Kasumi-1 (cell line): Measurements from ENCODE around the gene DSC3.

Experiments
- DNase-seq, 2 experiments: peaks; one replicate each; lab custom pipeline; 2025; lab: John Stamatoyannopoulos, UW

The DSC3 gene

DNA sequence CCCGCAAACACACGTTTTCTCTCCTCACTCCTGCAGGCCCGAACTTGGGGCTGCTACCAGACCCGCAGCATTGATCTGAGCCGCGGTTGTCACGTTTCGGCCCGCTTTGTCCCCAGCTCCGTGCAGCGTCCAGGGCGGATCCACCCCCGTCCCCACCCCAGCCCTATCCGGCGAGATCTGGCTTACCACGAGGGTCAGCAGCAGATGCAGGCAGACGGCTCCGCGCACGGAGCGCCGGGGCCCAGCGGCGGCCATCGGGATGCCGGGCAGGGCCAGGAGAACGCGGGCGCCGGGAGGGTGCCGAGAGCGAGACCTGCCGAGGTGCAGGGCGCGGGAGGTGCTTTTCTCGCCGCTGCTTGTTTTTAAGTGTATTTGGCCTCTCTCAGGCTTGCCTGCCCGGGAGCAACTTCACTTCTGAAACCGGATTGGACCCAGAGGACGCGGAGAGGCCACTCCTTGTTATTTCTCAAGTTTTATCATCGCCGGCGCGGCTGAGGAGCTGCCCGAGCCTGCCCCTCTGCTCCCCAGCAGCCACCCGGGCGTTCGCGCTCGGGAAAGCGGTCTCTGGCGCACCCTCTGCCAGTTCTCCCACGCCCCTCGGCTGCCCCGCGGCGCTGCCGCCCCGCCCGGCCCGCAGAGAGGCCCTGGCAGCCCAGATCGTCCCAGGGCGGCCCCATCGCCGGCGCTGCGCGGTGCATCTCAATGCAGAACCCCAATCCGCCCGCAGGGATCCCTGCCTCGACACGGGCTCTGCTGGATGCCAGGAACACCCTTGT lies at the start of gene DSC3:
Gene DSC3 (minus strand): TSS at position 337 of the 776 bp plus-strand sequence. CDS start 82 bp downstream, at position 255.
- no peak for DNase-seq

DNA sequence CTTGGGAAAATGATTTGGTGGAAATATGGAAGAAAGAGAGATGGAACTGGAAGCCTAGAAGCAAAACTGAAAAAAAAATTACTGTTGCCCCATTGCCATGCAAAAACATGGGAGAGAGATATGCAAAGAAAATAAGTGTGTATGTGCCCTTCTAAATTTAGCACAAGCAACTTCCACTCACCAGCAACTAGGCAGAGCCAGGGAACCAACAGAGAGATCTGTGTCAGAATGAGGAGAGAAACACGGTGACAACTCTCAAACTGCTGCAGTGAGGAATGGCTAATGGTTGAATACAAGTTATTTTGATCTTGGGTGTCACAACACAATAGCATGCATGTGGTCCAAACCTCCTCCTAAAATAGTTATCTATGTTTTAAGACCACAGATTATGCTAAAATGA lies 48.8 kb upstream of the DSC3 start:
- no peak for DNase-seq

DNA sequence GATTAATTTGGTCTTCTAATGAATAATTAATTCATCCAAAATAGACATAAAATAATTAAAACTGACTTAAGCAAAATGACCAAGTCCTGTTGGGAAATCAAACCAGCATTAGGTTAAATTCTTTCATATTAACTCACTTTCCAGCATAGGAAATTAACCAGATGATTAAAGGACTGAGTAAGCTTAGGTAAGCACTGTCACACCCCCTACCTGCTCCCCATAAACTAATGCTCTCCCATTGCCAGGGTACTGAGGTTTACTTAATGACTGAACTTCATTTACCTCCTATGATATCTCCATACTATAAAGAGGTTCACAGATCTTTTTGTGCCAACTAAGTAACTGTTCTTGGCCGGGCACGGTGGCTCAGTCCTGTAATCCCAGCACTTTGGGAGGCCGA lies 46.0 kb upstream of the DSC3 start:
- no peak for DNase-seq

DNA sequence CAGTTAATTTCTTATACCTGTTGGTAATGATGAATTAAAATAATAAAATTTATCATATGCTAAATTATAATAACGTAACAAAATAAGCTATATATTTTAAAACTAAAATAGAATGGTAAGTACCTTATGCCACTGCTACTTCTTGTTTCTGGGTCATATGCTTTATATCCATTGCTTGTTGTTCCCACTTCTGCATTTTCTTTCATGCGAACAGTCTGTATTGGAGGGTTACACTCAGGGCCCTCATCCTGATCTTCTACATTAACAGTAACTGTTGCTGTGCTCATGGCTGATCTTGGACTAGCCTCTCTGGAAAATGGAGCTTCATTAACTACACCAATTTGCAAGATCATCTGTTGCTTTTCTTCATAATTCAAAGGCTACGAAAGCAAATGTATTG lies 37.4 kb upstream of the DSC3 start:
- peak; percentile 42 to 54 for DNase-seq

DNA sequence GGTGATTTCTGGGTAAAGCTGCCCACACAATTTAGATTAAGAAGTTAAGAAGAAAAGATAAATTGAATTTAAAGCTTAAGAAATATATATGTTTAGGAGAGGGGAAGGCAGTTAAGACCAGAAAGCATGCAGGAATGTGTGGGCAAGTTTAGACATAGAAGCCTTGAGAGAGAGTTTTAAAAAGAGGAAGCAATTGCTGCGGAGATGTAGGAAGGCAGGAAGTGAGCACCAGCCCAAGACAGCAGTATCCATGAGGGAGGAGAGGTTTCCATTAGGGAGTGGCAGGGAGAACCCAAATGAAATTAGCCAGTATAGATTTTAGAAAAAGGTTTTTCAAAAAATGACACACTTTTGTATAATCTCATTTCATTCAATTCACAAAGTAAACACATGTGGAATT lies 35.3 kb upstream of the DSC3 start:
- peak; percentile 90 to 91 for DNase-seq

DNA sequence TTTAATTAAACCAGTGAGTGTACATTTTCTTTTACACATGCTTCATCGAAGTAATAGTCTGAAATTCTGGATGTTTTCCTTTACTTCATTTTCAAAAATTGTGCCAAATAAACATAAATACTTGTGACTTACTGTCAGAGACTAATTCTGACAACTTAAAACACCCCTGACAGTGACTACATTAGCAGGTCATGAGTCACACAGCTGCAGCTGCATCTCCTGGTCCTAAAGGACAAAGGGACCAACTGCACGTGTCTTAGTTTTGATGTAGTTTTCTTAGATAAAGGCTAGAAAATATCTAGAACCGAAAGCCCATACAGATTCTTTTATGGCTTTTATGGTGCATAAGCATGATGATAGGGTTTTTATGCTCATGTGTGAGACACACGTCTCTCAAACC lies 29.6 kb upstream of the DSC3 start:
- DNase-seq = no peak

DNA sequence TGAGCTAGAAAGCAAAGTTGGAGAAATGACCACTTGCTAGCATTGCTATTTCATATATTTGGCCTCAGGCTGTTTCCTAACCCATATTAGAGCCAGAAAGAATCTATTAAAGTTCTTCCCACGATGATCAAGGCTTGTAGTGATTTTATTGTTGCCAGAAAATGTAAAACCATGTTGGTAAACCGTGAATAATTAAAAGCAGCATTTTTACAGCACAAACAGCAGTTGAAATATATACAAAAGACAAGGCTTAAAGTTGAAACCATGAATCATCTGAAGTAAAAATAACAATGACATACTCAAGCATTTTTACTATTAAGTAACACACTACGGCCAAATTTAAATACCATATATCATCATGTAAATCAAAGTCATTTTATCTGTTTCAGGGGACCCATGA lies 27.7 kb upstream of the DSC3 start:
- DNase-seq = no peak

DNA sequence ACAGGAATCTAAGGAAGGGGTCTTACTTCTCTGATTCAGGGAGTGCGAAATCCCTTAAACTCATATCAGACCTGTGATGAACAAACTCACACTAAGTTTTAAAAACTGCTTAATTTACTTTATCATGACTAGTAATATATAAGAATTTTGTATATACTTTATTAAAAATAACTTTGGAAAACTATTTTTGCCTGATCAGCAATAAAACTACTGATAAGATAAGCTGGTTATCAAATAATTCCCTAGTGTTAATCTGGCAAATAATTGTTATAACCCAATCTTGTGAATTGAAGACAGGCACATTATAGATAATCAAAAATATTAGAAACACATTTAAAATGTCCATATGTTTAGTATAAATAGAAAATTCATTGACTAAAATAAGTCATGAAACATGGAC lies 23.7 kb upstream of the DSC3 start:
- no peak for DNase-seq

DNA sequence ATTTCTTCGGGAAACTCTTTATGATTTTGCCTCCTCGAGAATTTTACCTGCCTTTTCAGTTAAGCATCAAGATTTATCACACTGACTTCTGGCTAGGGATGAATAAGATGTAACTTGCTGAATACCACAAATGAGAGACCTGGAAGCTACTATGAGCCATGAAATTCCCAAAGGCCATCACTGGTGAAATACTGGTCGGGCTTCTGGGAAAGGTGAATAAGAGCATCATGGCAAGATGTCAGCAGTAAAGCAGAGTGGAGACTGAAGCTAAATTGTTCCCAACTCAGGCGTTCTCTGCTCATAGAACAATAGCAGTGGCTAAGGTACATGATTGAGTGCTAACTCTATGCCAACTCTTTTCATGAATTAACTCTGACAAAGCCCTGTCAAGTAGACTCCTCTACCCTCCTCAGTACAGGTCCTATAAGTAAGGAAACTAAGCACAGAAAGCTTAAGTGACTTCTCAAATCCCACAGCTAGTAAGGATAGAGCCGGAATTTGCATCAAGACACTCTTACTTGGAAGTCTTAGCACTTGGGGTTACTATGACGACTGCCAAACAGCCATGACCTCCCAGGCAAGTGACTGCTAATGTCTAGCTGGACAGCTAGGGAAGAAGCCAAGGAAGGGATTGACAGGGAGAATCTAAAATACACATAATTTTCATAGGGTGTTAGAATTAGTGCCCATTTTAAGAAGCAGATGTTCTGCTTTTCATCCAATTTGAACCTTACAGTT lies 22.7 kb upstream of the DSC3 start:
- DNase-seq = no peak

DNA sequence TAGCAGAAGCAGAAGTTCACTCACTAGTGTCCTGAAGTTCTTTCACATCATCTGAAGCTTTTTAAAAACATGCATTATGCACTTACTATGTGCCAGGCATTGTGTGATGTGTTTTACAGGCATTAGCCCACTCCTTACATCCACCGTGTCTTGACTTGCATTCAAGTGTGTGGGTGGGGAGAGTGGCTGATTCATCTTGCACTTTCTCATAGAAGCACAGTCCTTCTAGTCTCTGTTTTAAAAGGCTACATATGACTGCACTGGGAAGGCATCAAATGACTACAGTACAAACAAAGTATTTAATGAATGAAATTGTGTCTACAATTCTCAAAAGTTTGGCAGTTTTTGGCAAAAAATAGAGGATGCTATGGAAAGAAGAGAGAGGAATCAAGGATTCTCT lies 21.6 kb upstream of the DSC3 start:
- DNase-seq = no peak

DNA sequence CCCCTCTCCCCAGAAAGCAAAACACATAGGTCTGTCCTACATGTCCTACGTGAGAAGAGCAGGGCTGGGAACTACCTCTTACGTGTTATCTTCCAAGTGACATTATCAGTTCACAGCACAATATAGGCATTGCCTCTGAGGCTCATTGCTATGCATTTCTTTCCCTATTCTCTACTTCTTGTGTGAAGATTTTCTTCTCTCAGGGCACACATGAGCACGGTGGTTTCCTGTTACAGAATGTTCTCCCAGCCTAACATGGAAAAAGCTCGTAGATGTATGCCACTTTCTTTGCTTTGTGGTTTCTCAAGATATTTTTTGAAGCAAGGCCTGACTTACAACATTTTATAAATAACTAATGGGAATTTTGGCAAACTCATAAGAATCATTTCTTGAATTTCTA lies 19.4 kb upstream of the DSC3 start:
- DNase-seq = peak; percentile 60 to 72

DNA sequence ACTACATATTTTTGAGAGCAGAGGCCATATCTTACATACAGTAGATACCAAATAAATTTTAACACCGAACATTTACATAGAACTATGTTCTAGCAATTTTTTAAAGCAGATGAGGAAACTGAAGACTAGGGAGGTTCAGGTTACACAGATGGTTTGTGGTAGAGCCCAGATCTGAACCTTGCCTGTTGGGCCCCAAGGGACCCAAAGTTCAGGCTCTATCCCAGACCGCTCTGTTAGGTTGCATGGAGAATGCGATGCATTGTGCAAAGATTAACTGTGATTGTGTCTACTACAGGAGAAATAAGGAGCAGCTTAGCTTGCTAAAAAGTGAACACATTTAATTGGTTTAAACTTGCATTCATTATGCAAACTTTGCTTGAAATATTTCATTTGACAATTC lies 16.4 kb upstream of the DSC3 start:
- DNase-seq = no peak

DNA sequence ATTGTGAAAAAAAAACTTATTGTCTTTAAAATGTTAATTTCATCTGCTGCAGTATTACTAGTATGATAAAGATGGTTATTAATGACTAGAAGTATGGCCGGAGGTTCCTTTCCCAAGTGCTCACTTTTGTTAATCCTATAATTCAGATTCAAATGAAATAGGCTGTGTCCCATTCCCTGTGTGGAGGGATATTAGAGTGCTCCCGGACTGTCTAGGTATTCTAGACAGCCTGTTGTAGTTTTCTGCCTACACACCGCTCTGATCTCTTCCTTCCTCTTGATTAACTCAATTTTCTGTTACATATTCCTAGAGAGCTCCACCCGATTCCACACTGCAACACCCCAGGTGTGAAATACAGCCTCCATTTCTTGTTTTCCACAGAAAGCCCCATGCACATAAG lies 15.4 kb upstream of the DSC3 start:
- no peak for DNase-seq

DNA sequence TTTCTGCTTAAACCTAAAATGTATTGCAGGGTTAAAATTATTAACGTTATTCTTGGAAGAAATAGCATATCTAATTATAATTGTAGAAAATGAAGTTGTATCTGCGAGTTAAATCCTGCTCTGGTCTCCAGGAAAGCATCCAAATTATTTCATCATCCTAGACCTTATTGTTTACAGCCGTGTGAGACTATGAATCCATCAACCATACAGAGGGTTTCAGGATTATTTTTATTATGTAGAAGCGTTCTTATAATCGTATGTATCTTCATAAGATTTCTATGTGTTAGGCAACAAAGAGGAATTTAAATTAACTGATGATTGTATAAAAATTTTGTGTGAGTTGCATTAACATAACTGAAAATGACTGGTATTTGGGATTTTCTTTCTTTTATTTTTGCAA lies 14.5 kb upstream of the DSC3 start:
- no peak for DNase-seq

DNA sequence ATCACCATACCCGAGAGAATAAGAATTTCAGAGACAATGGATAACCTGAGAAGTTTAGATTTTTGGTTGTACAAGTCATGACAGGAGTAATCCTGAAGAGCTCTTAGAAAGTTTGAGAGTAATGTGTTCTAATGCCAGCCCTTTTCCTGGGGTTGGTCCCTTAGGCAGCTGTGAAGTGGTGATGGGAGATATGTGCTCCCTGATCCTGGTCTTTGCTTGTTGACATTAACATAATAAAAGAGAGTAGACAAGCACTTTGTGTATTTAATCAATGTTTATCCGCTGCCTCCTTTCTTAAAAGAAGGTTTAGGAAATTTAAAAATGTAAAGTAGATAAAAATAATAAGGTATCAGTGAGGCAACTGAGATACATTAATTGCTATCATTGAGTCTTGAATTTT lies 13.8 kb upstream of the DSC3 start:
- no peak for DNase-seq

DNA sequence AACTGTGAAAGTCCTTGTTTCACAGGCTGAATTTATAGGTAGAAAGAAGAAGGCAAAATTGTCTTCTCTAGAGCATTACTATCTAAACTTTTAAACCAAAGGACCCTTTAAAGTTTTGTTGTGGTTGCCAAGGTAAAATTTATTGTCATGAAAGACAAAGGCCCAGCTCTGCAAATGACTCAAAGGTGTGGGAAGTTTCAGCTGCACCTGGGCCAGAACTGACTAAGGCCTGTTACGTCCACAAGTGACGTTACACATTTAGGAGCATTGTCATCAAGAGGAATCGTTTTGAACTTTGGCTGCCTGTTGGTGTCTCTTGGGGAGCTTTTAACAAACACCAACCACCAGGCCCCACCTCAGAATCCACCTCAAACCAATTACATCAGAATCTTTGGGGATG lies 8.1 kb upstream of the DSC3 start:
- DNase-seq = no peak

DNA sequence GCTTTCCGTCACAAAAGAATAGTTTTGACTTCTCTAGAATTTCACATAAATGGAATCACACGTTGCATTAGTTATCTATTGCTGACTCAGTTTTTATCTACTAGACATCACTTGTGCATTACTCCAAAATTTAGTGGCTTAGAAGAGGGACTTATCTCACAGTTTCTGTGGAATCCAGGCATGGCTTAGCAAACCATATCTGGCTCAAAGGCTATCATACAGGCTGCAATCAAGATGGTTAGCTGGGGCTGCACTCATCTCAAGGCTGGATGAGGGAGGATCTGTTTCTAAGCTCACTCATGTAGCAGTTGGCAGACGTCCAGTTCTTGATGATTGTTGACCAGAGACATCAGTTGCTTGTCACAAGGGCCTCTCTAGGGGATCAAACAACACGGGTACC lies 6.6 kb upstream of the DSC3 start:
- no peak for DNase-seq

DNA sequence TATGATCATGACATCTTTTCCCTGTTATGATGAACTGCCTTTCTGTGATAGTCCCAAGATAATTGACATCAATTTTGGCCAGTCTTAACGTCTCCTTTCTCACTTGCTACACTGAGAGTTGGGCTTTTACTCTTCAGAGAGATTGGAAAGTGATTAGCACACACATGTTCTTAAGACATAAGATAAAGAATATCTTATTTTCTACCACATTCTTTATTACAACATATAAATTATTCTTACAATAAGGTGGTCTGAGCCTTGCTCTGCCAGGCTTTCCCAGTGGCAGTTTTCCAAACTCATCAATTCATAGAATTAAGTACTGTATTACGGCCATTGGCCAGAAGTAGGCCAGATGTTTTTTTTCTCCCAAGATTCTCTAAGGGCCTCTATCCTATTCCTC lies 5.7 kb upstream of the DSC3 start:
- DNase-seq = no peak

DNA sequence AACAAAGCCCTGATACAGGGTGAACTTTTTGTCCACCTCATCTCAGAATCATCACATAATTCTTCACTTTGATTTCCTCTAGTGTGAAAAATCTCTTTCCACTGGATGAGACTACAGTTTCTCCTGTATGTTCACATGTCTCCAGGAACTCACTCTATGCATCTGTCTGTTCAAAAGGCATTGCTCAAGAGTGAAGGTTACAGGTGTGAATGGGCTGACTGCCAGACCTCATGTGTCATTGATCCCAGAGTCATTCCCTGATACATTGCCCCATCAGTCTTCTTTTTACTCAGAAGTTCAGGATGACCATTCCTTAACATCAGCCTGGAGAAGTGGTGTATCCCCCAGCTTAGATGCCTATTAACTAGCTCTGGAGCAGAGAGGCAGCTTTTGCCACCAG lies 4.4 kb upstream of the DSC3 start:
- no peak for DNase-seq

DNA sequence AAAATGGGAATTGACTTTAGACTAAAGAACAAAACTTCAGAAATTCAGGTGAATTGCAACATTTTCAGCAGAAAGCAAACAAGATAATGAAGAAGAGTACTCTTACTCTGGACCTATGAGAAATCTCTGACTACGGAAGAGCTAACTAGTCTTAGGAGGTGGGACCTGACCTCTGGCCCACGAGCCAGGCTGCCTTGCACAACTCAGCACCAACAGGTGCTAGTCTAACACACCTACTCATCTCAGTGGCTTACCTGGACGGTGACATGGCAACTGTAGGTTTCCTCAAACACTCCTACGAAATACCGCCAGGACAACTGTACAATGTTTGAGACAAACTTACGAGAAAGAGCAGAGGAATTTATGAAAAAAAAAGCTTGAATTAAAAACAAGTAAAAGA lies 3.1 kb upstream of the DSC3 start:
- DNase-seq = no peak

DNA sequence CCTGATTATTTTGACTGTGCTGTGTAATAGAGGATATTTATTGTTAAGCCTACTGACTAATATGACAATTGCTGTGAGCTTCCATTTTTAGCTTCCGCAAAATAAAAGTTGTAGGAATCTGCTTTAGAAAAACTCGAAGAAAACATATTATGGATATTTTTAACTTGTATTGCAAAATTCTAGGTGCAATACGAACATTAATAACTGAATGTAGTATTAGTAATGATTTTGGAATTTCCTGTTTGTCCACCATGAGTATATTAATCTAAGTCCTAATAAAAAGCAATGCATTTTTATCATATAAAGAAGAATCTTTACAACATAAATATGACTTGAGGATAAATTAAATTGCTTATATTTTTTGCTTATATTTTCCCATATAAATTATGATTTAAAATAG lies 2.4 kb upstream of the DSC3 start:
- no peak for DNase-seq

DNA sequence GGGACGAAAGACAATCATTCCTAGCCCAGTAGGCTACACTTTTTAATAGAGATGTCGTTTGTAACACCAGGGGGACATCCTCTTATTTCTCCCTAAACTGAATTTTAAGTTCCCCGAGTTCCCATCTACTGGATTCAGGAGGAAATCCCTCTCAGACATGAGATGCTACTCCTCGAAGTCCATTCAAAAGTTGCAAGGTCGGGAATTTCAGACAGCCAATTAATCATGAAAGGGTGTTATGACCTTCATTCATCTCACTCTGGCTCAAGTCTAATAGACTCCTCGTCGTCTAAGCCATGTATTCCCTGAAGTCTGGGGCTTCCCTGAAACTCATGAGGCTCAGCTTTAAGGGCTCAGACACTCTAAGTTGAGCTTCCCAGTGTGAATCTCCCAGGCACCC lies 1.2 kb upstream of the DSC3 start:
- no peak for DNase-seq

DNA sequence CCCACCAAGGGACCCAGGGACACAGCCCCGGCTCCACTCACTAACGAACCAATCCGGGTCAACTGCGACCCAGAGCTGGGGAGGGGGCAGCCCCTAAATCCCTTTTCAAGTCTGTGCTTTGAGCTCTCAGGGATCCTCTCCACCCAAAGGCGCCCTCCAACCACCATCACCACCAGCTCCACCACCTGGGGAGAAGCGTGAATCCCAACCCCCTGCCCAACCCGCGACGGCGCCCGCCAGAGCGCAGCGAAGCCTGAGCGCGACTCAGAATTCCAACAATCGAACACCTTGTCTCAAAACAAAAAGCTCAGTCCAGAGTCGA lies 497 bp downstream of the DSC3 start:
- DNase-seq = no peak
